K562 (cell line): ENCODE measurements around the gene GRIA3. TPM values are rescaled to one million over a fixed set of nuclear protein-coding genes. Genes with fewer than 3 reads are reported as not detected.

Experiments
- ATAC-seq: fragments of 200-7000 bp; cut with Tn5 transposase; 3 replicates; pipeline ENCODE4 v1.9.1; 2020; ENCODE audit warnings: moderate library complexity
- BruUV-seq: library from RNA; stranded (reverse); fragments of 400-500 nt; replicated peaks from 2 replicates; lab custom pipeline; 2021; lab: Mats Ljungman, UMichigan
- CTCF ChIA-PET: fragments of 300-600 bp; formaldehyde crosslinking; extraction: SDS; loops from one replicate; lab custom pipeline; 2021; ENCODE audit warnings: low intra/inter-chr PET ratio; lab: Yijun Ruan, JAX
- POLR2A ChIA-PET: fragments of 300-600, 350-650 bp; sonication (Branson Sonifier 250); formaldehyde crosslinking; extraction: SDS; loops from one replicate; lab custom pipeline; 2021; ENCODE audit warnings: antibody characterized with exemption, inconsistent platforms; lab: Yijun Ruan, JAX
- DNase-seq, 4 experiments: peaks; one replicate each; pipeline versions ENCODE4 v3.0.0 to v3.0.0-alpha.2; 2011 to 2018; ENCODE audit warnings: low spot score in 3 of 4, mixed read lengths in 3 of 4; ENCODE audit errors: extremely low read depth in 1 of 4
- FAIRE-seq: peaks from 2 replicates; lab custom pipeline; 2011; peaks lifted over from hg19 to GRCh38; lab: Jason Lieb, UNC
- H2AFZ ChIP-seq: 2 replicates; pipeline ENCODE4 v1.6.0; 2011; ENCODE audit warnings: low read depth, low read length, control low read depth, inconsistent platforms
- H3K27ac ChIP-seq: fragments of 200-600 bp; 3 replicates; pipeline ENCODE4 v1.8.0; 2011; ENCODE audit warnings: low read depth, mild to moderate bottlenecking, control low read depth, inconsistent platforms, low read length, moderate library complexity, mixed read lengths; ENCODE audit errors: extremely low read depth
- H3K27me3 ChIP-seq, 2 experiments: fragments of 300-600 bp in 1 of 2; 2 replicates in 1 of 2; 3 replicates in 1 of 2; pipeline versions ENCODE4 v1.6.0 to v1.8.0; 2011; ENCODE audit warnings: inconsistent platforms in 2 of 2, low read length in 2 of 2, mild to moderate bottlenecking in 1 of 2, mixed read lengths in 1 of 2, moderate library complexity in 1 of 2; ENCODE audit not compliant: control insufficient read depth in 2 of 2, insufficient read depth in 2 of 2
- H3K36me3 ChIP-seq: fragments of 300-600 bp; 3 replicates; pipeline ENCODE4 v1.8.0; 2011; ENCODE audit warnings: mild to moderate bottlenecking, low read length, inconsistent platforms; ENCODE audit not compliant: control insufficient read depth, insufficient read depth
- H3K4me1 ChIP-seq, 2 experiments: fragments of 200-600 bp in 1 of 2; replicated peaks in 1 of 2; 2 replicates in 1 of 2; 3 replicates in 1 of 2; pipeline versions ENCODE4 v1.5.1 to v1.8.0; 2011; ENCODE audit warnings: inconsistent platforms in 2 of 2, low read length in 2 of 2, mild to moderate bottlenecking in 1 of 2, mixed read lengths in 1 of 2, moderate library complexity in 1 of 2; ENCODE audit not compliant: control insufficient read depth in 2 of 2, insufficient read depth in 2 of 2
- H3K4me2 ChIP-seq: 2 replicates; pipeline ENCODE4 v1.6.1; 2011; ENCODE audit warnings: low read length, control low read depth, inconsistent platforms, mixed read lengths; ENCODE audit not compliant: insufficient read depth
- H3K4me3 ChIP-seq: fragments of 200-600 bp; sonication (generic), shearing (Covaris generic); 2 replicates; pipeline ENCODE4 v1.5.1; 2016; ENCODE audit warnings: control low read depth, inconsistent platforms
- H3K79me2 ChIP-seq: fragments of 200-600 bp; 3 replicates; pipeline ENCODE4 v1.8.0; 2011; ENCODE audit warnings: low read length, inconsistent platforms; ENCODE audit not compliant: control insufficient read depth, insufficient read depth
- H3K9ac ChIP-seq, 2 experiments: 2 replicates each; pipeline versions ENCODE4 v1.6.0 to v1.6.1; 2011; ENCODE audit warnings: low read depth in 2 of 2, low read length in 2 of 2, control low read depth in 1 of 2, inconsistent platforms in 1 of 2, mild to moderate bottlenecking in 1 of 2, mixed read lengths in 1 of 2; ENCODE audit not compliant: insufficient read depth in 1 of 2
- H3K9me1 ChIP-seq: one replicate; pipeline ENCODE4 v1.6.0; 2011; ENCODE audit warnings: inconsistent platforms, mild to moderate bottlenecking, low read length, moderate library complexity; ENCODE audit not compliant: control insufficient read depth, insufficient read depth
- H3K9me3 ChIP-seq: replicated peaks from 2 replicates; pipeline ENCODE4 v1.5.1; 2011; ENCODE audit warnings: low read depth, low read length, inconsistent platforms; ENCODE audit not compliant: control insufficient read depth, insufficient read depth
- H4K20me1 ChIP-seq: replicated peaks from 2 replicates; pipeline ENCODE4 v1.6.1; 2011; ENCODE audit warnings: low read length, inconsistent platforms, mixed read lengths; ENCODE audit not compliant: control insufficient read depth, insufficient read depth
- CEBPB ChIP-seq: fragments of 450-650 bp; IDR thresholded peaks from 2 replicates; pipeline ENCODE4 v1.6.1; 2016; ENCODE audit warnings: missing genetic modification characterization, missing compliant biosample characterization
- MAFG ChIP-seq: fragments of 450-650 bp; conservative IDR thresholded peaks from 2 replicates; pipeline ENCODE4 v1.6.1; 2016; ENCODE audit warnings: missing genetic modification characterization, missing compliant biosample characterization
- TSC22D4 ChIP-seq: fragments of 450-650 bp; IDR thresholded peaks from 2 replicates; pipeline ENCODE4 v1.6.1; 2016; ENCODE audit warnings: missing genetic modification characterization, missing biosample characterization, control low read depth
- WGBS: fragments of 100-300 bp; shearing (Covaris generic); methylation state at CpG from one replicate; pipeline ENCODE4 v1.1.6; 2016; ENCODE audit warnings: low coverage, mixed read lengths; ENCODE audit not compliant: insufficient coverage; ENCODE audit errors: missing lambda C conversion rate; 5-methylcytosine and 5-hydroxymethylcytosine counted together
- in situ Hi-C: fragments of 300-500 bp; cut with MboI; formaldehyde crosslinking; loops from 4 replicates; pipeline ENCODE4 v1.15.0; 2018; ENCODE audit warnings: inconsistent platforms, mixed read lengths
- intact Hi-C: fragments of 100-400 bp; cut with micrococcal nuclease; formaldehyde crosslinking; loops from 2 replicates; pipeline ENCODE4 v1.14.2; 2022
- polyA plus RNA-seq, 8 experiments: library from polyadenylated mRNA; depleted of rRNA in 4 of 8; stranded (reverse) in 5 of 8; unstranded in 3 of 8; fragments of >200 nt; fragmentation: Nextera tagmentation in 2 of 8; fragmentation: Illumina TruSeq in 1 of 8; extraction: Ambion mirVana in 2 of 8; extraction: Trizol in 1 of 8; gene quantifications; 2 replicates each; pipeline versions ENCODE4 v1.2.1 to v1.2.3, GENCODE V29; 2011 to 2014; ENCODE audit warnings: inconsistent platforms in 1 of 8, missing spikeins in 1 of 8
- total RNA-seq, 7 experiments: library from RNA; depleted of rRNA in 6 of 7; stranded (reverse); fragments of >200 nt in 6 of 7; fragmentation: Illumina TruSeq in 2 of 7; extraction: Trizol in 2 of 7; gene quantifications; 2 replicates each; pipeline versions ENCODE4 v1.2.1 to v1.2.3, GENCODE V29; 2011 to 2021; ENCODE audit warnings: low replicate concordance in 1 of 7
- TF ChIP-seq, protein P1 (sequence below): fragments of 250-450 bp; sonication (Bioruptor Pico); IDR thresholded peaks from 2 replicates; pipeline ENCODE4 v1.9.0; 2021; ENCODE audit warnings: mild to moderate bottlenecking, inconsistent platforms
- TF ChIP-seq, protein P2 (sequence below): fragments of 250-450 bp; sonication (Bioruptor Pico); IDR thresholded peaks from 2 replicates; pipeline ENCODE4 v1.4.0; 2020; ENCODE audit warnings: borderline replicate concordance
- TF ChIP-seq, protein P3 (sequence below): fragments of 150-350 bp; IDR thresholded peaks from 2 replicates; pipeline ENCODE4 v1.6.1; 2014; ENCODE audit warnings: low read depth, mild to moderate bottlenecking, low read length, borderline replicate concordance

GRIA3 gene
- total and polyA plus RNA-seq, 9 of the 15 experiments (the other 6 are each of a cell fraction or from before 2014, with no cell fraction given), result 0.10 TPM; not detected in 8

- Histone ChIP-seq H2AFZ (no peak overlapping the region), H3K4me2 (no peak overlapping the region), H3K4me1 (no peaks in the 10 kb centered on the region), H3K9ac (no peak overlapping the region), H3K4me3 (no peak overlapping the region), H3K79me2 (no peaks in the 10 kb centered on the region), H3K9me1 (no peaks in the 10 kb centered on the region), H3K27me3 (no peaks in the 10 kb centered on the region), H4K20me1 (no peaks in the 10 kb centered on the region), H3K36me3 (no peaks in the 10 kb centered on the region), H3K27ac (no peak overlapping the region), H3K9me3 (no peaks in the 10 kb centered on the region)
- intact Hi-C loops, result no loop called here
- POLR2A ChIA-PET, result interaction anchor here (0.6 kb wide), 1 partner anchor 12 kb away, joined by 3 read pairs; no protein-coding TSS in a partner anchor
- in situ Hi-C loops, result no loop called here
- CTCF ChIA-PET, result no interaction called here
- BruUV-seq, result no TSS peak
- TF ChIP-seq, protein P1, sequence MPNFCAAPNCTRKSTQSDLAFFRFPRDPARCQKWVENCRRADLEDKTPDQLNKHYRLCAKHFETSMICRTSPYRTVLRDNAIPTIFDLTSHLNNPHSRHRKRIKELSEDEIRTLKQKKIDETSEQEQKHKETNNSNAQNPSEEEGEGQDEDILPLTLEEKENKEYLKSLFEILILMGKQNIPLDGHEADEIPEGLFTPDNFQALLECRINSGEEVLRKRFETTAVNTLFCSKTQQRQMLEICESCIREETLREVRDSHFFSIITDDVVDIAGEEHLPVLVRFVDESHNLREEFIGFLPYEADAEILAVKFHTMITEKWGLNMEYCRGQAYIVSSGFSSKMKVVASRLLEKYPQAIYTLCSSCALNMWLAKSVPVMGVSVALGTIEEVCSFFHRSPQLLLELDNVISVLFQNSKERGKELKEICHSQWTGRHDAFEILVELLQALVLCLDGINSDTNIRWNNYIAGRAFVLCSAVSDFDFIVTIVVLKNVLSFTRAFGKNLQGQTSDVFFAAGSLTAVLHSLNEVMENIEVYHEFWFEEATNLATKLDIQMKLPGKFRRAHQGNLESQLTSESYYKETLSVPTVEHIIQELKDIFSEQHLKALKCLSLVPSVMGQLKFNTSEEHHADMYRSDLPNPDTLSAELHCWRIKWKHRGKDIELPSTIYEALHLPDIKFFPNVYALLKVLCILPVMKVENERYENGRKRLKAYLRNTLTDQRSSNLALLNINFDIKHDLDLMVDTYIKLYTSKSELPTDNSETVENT (CRISPR knock-in tag), result no peak
- TF ChIP-seq, protein P2, sequence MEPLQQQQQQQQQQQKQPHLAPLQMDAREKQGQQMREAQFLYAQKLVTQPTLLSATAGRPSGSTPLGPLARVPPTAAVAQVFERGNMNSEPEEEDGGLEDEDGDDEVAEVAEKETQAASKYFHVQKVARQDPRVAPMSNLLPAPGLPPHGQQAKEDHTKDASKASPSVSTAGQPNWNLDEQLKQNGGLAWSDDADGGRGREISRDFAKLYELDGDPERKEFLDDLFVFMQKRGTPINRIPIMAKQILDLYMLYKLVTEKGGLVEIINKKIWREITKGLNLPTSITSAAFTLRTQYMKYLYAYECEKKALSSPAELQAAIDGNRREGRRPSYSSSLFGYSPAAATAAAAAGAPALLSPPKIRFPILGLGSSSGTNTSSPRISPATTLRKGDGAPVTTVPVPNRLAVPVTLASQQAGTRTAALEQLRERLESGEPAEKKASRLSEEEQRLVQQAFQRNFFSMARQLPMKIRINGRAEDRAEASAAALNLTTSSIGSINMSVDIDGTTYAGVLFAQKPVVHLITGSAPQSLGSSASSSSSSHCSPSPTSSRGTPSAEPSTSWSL (CRISPR knock-in tag), result no peak
- no peak for TF ChIP-seq CEBPB (tag)
- no peak for TF ChIP-seq MAFG
- no peak for TF ChIP-seq TSC22D4 (tag)
- TF ChIP-seq, protein P3, sequence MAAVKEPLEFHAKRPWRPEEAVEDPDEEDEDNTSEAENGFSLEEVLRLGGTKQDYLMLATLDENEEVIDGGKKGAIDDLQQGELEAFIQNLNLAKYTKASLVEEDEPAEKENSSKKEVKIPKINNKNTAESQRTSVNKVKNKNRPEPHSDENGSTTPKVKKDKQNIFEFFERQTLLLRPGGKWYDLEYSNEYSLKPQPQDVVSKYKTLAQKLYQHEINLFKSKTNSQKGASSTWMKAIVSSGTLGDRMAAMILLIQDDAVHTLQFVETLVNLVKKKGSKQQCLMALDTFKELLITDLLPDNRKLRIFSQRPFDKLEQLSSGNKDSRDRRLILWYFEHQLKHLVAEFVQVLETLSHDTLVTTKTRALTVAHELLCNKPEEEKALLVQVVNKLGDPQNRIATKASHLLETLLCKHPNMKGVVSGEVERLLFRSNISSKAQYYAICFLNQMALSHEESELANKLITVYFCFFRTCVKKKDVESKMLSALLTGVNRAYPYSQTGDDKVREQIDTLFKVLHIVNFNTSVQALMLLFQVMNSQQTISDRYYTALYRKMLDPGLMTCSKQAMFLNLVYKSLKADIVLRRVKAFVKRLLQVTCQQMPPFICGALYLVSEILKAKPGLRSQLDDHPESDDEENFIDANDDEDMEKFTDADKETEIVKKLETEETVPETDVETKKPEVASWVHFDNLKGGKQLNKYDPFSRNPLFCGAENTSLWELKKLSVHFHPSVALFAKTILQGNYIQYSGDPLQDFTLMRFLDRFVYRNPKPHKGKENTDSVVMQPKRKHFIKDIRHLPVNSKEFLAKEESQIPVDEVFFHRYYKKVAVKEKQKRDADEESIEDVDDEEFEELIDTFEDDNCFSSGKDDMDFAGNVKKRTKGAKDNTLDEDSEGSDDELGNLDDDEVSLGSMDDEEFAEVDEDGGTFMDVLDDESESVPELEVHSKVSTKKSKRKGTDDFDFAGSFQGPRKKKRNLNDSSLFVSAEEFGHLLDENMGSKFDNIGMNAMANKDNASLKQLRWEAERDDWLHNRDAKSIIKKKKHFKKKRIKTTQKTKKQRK, result no peak
- no peak for FAIRE-seq
- no peak for DNase-seq
- 0% methylated on average over 1 of the region's 1 CpG for WGBS
- ATAC-seq, result no peak
These were observed 225.0 kb downstream of the GRIA3 start for GRCh38 chrX:123408821-123409737.
